GM06990 (cell line): ENCODE measurements around the gene PDE1C.
A peak's percentile ranks its signal among the peaks of the same experiment; 100 is the strongest.

Experiments
- DNase-seq: peaks from one replicate; pipeline ENCODE4 v3.0.0-alpha.2; 2011; ENCODE audit not compliant: insufficient read length; ENCODE audit errors: extremely low read depth
- H3K27me3 ChIP-seq: replicated peaks from 2 replicates; pipeline ENCODE4 v1.6.0; 2011; ENCODE audit warnings: low read length; ENCODE audit not compliant: control insufficient read depth, insufficient read depth
- H3K36me3 ChIP-seq: 2 replicates; pipeline ENCODE4 v1.5.1; 2011; ENCODE audit warnings: low read length; ENCODE audit not compliant: control insufficient read depth, insufficient read depth
- H3K4me3 ChIP-seq: replicated peaks from 2 replicates; pipeline ENCODE4 v1.5.1; 2011; ENCODE audit warnings: low read depth, mild to moderate bottlenecking, control low read depth, low read length
- CTCF ChIP-seq: IDR thresholded peaks from 2 replicates; pipeline ENCODE4 v1.5.1; 2011; ENCODE audit warnings: low read length, control low read depth, mild to moderate bottlenecking, inconsistent platforms; ENCODE audit not compliant: insufficient read depth, poor library complexity, severe bottlenecking

Gene PDE1C

GRCh38 chr7:31825576-31825975, 244.6 kb downstream of the PDE1C start:
- no peak for TF ChIP-seq CTCF

DNA sequence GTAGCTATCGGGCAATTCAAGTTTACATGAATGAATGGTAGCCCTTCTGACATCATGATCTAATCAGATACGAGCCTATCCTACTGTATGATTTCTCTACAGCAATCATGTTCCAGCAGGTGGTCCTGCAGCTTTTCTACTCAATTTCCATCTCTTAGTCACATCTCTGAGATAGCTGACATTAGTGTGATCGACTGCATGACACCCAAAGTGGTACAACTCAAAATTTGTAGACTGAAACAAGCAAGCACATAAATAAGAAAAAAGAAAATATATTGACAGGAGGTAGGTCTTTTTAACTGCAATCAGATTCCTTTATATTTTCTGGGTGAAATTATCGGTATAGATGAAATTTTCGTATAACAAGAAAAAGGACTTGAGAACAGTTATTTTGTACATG, 251.2 kb downstream of the PDE1C start:
- Histone ChIP-seq H3K4me3 (no peak overlapping the region), H3K36me3 (no peaks in the 10 kb centered on the region), H3K27me3 (no peaks in the 10 kb centered on the region)
- DNase-seq = no peak
- no peak for TF ChIP-seq CTCF

More at GRCh38 chr7:31825576-31825975, 244.6 kb downstream of the PDE1C start:
- no peak overlapping the region for H3K4me3 ChIP-seq
- DNase-seq = no peak
- H3K27me3 ChIP-seq = no peaks in the 10 kb centered on the region
- no peaks in the 10 kb centered on the region for H3K36me3 ChIP-seq

GRCh38 chr7:31816810-31817209, 253.4 kb downstream of the PDE1C start:
- TF ChIP-seq CTCF = no peak
- Histone ChIP-seq H3K4me3 (no peak overlapping the region), H3K27me3 (no peaks in the 10 kb centered on the region), H3K36me3 (no peaks in the 10 kb centered on the region)
- DNase-seq = no peak

- Histone ChIP-seq H3K4me3 (no peak overlapping the region), H3K36me3 (no peaks in the 10 kb centered on the region), H3K27me3 (no peaks in the 10 kb centered on the region)
- no peak for DNase-seq
- TF ChIP-seq CTCF = no peak
Measured at GRCh38 chr7:31815796-31816195, 254.4 kb downstream of the PDE1C start.

DNA sequence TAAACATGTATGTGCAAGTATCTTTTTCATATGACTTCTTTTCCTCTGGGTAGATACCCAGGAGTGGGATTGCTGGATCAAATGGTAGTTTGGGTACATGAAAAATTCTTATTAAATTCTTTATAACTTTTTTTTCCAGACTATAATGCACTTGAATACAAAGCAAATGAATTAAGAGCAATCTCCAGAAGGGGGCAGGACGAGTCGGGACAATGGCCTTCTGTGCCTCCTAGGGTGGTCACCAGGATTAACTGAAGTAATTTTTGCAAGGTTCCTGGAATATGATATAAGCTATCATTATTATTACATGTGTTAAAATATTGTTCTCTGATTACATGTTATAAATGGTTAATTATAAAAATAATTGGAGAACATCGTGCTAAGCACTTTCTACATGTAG, 256.0 kb downstream of the PDE1C start:
- DNase-seq = no peak
- H3K4me3 ChIP-seq = no peak overlapping the region
- no peaks in the 10 kb centered on the region for H3K36me3 ChIP-seq
- no peaks in the 10 kb centered on the region for H3K27me3 ChIP-seq
- TF ChIP-seq CTCF = peak; percentile 35
